SHP77 (cell line): ENCODE measurements around the gene IKZF4.
"Not testable (repeated sequence)": the region's sequence is repeated elsewhere in the genome, so short reads cannot be mapped to it uniquely, and the experiment has no call there.

Source experiments
- DNase-seq, 2 experiments: peaks; one replicate each; lab custom pipeline; 2025; lab: John Stamatoyannopoulos, UW

IKZF4 gene

GRCh38 chr12:55999522-55999921, 21.3 kb upstream of the IKZF4 start:
- peak; percentile 78 to 80 for DNase-seq

- peak in 1 of 2 experiments; percentile 76 for DNase-seq
These were observed 20.8 kb upstream of the IKZF4 start for GRCh38 chr12:55999999-56000540.

GRCh38 chr12:56001487-56002100, 19.2 kb upstream of the IKZF4 start:
- no peak for DNase-seq

GRCh38 chr12:56003376-56003775, 17.5 kb upstream of the IKZF4 start:
- not testable (repeated sequence) for DNase-seq

- no peak for DNase-seq
These were observed 16.6 kb upstream of the IKZF4 start for GRCh38 chr12:56004211-56004610.

GRCh38 chr12:56007564-56008559, 13.0 kb upstream of the IKZF4 start:
- DNase-seq, result peak; percentile 17 to 46

- no peak for DNase-seq
These were observed 10.7 kb upstream of the IKZF4 start for GRCh38 chr12:56010111-56010570.

- DNase-seq, result no peak
These were observed 9.2 kb upstream of the IKZF4 start for GRCh38 chr12:56011509-56012090.

GRCh38 chr12:56013482-56013881, 7.4 kb upstream of the IKZF4 start:
- no peak for DNase-seq

- DNase-seq, result no peak
These were observed 6.6 kb upstream of the IKZF4 start for GRCh38 chr12:56014205-56014604.

- DNase-seq, result no peak
These were observed 3.7 kb upstream of the IKZF4 start for GRCh38 chr12:56017181-56017580.

- DNase-seq, result no peak
These were observed 2.5 kb upstream of the IKZF4 start for GRCh38 chr12:56018356-56018755.

- peak in 1 of 2 experiments; percentile 1 for DNase-seq
These were observed 1.1 kb downstream of the IKZF4 start for GRCh38 chr12:56021889-56022497.

- DNase-seq, result no peak
These were observed 7.8 kb downstream of the IKZF4 start for GRCh38 chr12:56028511-56029165.

- DNase-seq, result no peak
These were observed 8.3 kb downstream of the IKZF4 start for GRCh38 chr12:56029166-56029519.

- peak; percentile 11 to 33 for DNase-seq
These were observed 8.9 kb downstream of the IKZF4 start for GRCh38 chr12:56029666-56030293.

- no peak for DNase-seq
These were observed 11.1 kb downstream of the IKZF4 start for GRCh38 chr12:56031987-56032386.

GRCh38 chr12:56034586-56035332, 13.9 kb downstream of the IKZF4 start:
- DNase-seq, result no peak

- no peak for DNase-seq
These were observed 16.3 kb downstream of the IKZF4 start for GRCh38 chr12:56037161-56037560.

- no peak for DNase-seq
These were observed 17.3 kb downstream of the IKZF4 start for GRCh38 chr12:56038022-56038655.
